ENCODE data around the gene PRKG1. TPM values are rescaled to one million over a fixed set of nuclear protein-coding genes. Genes with fewer than 3 reads are reported as not detected.

The PRKG1 gene
- total RNA-seq, 1 donor from 2014 or later = 4.6 TPM

GRCh38 chr10:51048792-51049191, 25.5 kb upstream of the PRKG1 start:
- TF ChIP-seq CTCF (IDR thresholded peaks at IDR 0.05; ENCODE audit: unreplicated experiment) = no peak
- Mint-ChIP-seq H3K27ac (no peak overlapping the region), H3K36me3 (ENCODE audit: insufficient read depth) (no peaks in the 10 kb centered on the region), H3K4me1 (ENCODE audit: low read depth) (peaks cover 4% of the 10 kb centered on the region), H3K4me3 (ENCODE audit: low read depth) (no peak overlapping the region), H3K9me3 (ENCODE audit: low read depth) (no peaks in the 10 kb centered on the region), H3K27me3 (no peaks in the 10 kb centered on the region)
- no peak for DNase-seq (ENCODE audit: low spot score, unreplicated experiment)

- Mint-ChIP-seq H3K27me3 (peaks cover 3% of the 10 kb centered on the region), H3K27ac (no peak overlapping the region), H3K9me3 (ENCODE audit: low read depth) (no peaks in the 10 kb centered on the region), H3K4me3 (ENCODE audit: low read depth) (no peak overlapping the region), H3K4me1 (ENCODE audit: low read depth) (peaks cover 4% of the 10 kb centered on the region), H3K36me3 (ENCODE audit: insufficient read depth) (no peaks in the 10 kb centered on the region)
- DNase-seq (ENCODE audit: low spot score, unreplicated experiment) = no peak
- no peak for TF ChIP-seq CTCF (IDR thresholded peaks at IDR 0.05; ENCODE audit: unreplicated experiment)
Measured at GRCh38 chr10:51052163-51052562, 22.1 kb upstream of the PRKG1 start.

- H3K27me3 Mint-ChIP-seq = peaks cover 3% of the 10 kb centered on the region
- H3K4me3 Mint-ChIP-seq (ENCODE audit: low read depth) = no peak overlapping the region
- H3K36me3 Mint-ChIP-seq (ENCODE audit: insufficient read depth) = no peaks in the 10 kb centered on the region
- H3K27ac Mint-ChIP-seq = no peak overlapping the region
- TF ChIP-seq CTCF (IDR thresholded peaks at IDR 0.05; ENCODE audit: unreplicated experiment) = no peak
- DNase-seq (ENCODE audit: low spot score, unreplicated experiment) = no peak
- H3K9me3 Mint-ChIP-seq (ENCODE audit: low read depth) = peaks cover 12% of the 10 kb centered on the region
- no peaks in the 10 kb centered on the region for H3K4me1 Mint-ChIP-seq (ENCODE audit: low read depth)
Measured at GRCh38 chr10:51057925-51058324, 16.4 kb upstream of the PRKG1 start.

- H3K4me1 Mint-ChIP-seq (ENCODE audit: low read depth) = no peaks in the 10 kb centered on the region
- TF ChIP-seq CTCF (IDR thresholded peaks at IDR 0.05; ENCODE audit: unreplicated experiment) = no peak
Measured at GRCh38 chr10:51063166-51063565, 11.1 kb upstream of the PRKG1 start.

GRCh38 chr10:51063659-51064535, 10.4 kb upstream of the PRKG1 start:
- no peak for DNase-seq (ENCODE audit: low spot score, unreplicated experiment)
- Mint-ChIP-seq H3K27ac (no peak overlapping the region), H3K36me3 (ENCODE audit: insufficient read depth) (no peaks in the 10 kb centered on the region), H3K4me1 (ENCODE audit: low read depth) (no peaks in the 10 kb centered on the region), H3K27me3 (no peaks in the 10 kb centered on the region), H3K4me3 (ENCODE audit: low read depth) (no peak overlapping the region), H3K9me3 (ENCODE audit: low read depth) (peaks cover 6% of the 10 kb centered on the region)
- TF ChIP-seq CTCF (IDR thresholded peaks at IDR 0.05; ENCODE audit: unreplicated experiment) = peak; percentile 81

More at GRCh38 chr10:51063166-51063565, 11.1 kb upstream of the PRKG1 start:
- Mint-ChIP-seq H3K4me3 (ENCODE audit: low read depth) (no peak overlapping the region), H3K27me3 (no peaks in the 10 kb centered on the region), H3K27ac (no peak overlapping the region), H3K36me3 (ENCODE audit: insufficient read depth) (no peaks in the 10 kb centered on the region), H3K9me3 (ENCODE audit: low read depth) (peaks cover 12% of the 10 kb centered on the region)
- DNase-seq (ENCODE audit: low spot score, unreplicated experiment) = no peak

Data from progenitor cell of endocrine pancreas (in vitro differentiated cells).